SK-N-SH (cell line): ENCODE data around the gene CATSPERB. TPM values are rescaled to one million over a fixed set of nuclear protein-coding genes. Genes with fewer than 3 reads are reported as not detected.
"Not testable (repeated sequence)": the region's sequence is repeated elsewhere in the genome, so short reads cannot be mapped to it uniquely, and the experiment has no call there.

Experiments used
- CTCF ChIA-PET: fragments of 300-600, 350-600 bp; formaldehyde crosslinking; extraction: SDS; loops from one replicate; lab custom pipeline; 2021; lab: Yijun Ruan, JAX
- POLR2A ChIA-PET: fragments of 350-600 bp; sonication (Branson Sonifier 250); formaldehyde crosslinking; extraction: SDS; loops from one replicate; lab custom pipeline; 2020; ENCODE audit warnings: antibody characterized with exemption, inconsistent platforms; lab: Yijun Ruan, JAX
- DNase-seq: peaks from one replicate; pipeline ENCODE4 v3.0.0; 2012
- H2AFZ ChIP-seq: fragments of 200-600 bp; sonication (generic); 2 replicates; pipeline ENCODE4 v1.8.1; 2016; ENCODE audit warnings: antibody characterized with exemption, mild to moderate bottlenecking, low read depth
- H3F3A ChIP-seq: fragments of 200-600 bp; sonication (generic); replicated peaks from 2 replicates; pipeline ENCODE3; 2016; ENCODE audit warnings: antibody characterized with exemption, mild to moderate bottlenecking; ENCODE audit not compliant: insufficient read depth
- H3K27ac ChIP-seq, 2 experiments: fragments of 200-500 bp in 1 of 2; fragments of 200-600 bp in 1 of 2; sonication (Bioruptor generic) in 1 of 2; sonication (generic), shearing (Covaris generic) in 1 of 2; 2 replicates each; pipeline versions ENCODE4 v1.5.1 to v1.6.1; 2014 to 2016; ENCODE audit warnings: low read depth in 2 of 2, inconsistent platforms in 1 of 2, low read length in 1 of 2, mild to moderate bottlenecking in 1 of 2, mixed read lengths in 1 of 2
- H3K27me3 ChIP-seq: fragments of 200-600 bp; sonication (generic), shearing (Covaris generic); 2 replicates; pipeline ENCODE4 v1.6.1; 2016; ENCODE audit warnings: mixed run types; ENCODE audit not compliant: insufficient read depth
- H3K36me3 ChIP-seq, 2 experiments: fragments of 200-500 bp in 1 of 2; fragments of 200-600 bp in 1 of 2; sonication (Bioruptor generic) in 1 of 2; sonication (generic) in 1 of 2; replicated peaks in 1 of 2; 2 replicates each; pipeline versions ENCODE3 to v1.5.1; 2014 to 2016; ENCODE audit warnings: low read length in 1 of 2, mild to moderate bottlenecking in 1 of 2; ENCODE audit not compliant: insufficient read depth in 2 of 2, control insufficient read depth in 1 of 2
- H3K4me1 ChIP-seq, 2 experiments: fragments of 200-500 bp in 1 of 2; fragments of 200-600 bp in 1 of 2; sonication (Bioruptor generic) in 1 of 2; sonication (generic), shearing (Covaris generic) in 1 of 2; 2 replicates each; pipeline versions ENCODE4 v1.5.1 to v1.6.1; 2014 to 2016; ENCODE audit warnings: low read depth in 1 of 2, low read length in 1 of 2, mixed run types in 1 of 2; ENCODE audit not compliant: insufficient read depth in 2 of 2, control insufficient read depth in 1 of 2
- H3K4me2 ChIP-seq: fragments of 200-600 bp; sonication (generic), shearing (Covaris generic); 2 replicates; pipeline ENCODE4 v1.6.1; 2017; ENCODE audit warnings: mixed run types
- H3K4me3 ChIP-seq, 2 experiments: fragments of 200-500 bp in 1 of 2; fragments of 200-600 bp in 1 of 2; sonication (Bioruptor generic) in 1 of 2; sonication (generic), shearing (Covaris generic) in 1 of 2; 2 replicates each; pipeline versions ENCODE4 v1.5.1 to v1.8.1; 2014 to 2016; ENCODE audit warnings: low read depth in 2 of 2, inconsistent platforms in 1 of 2, low read length in 1 of 2, mild to moderate bottlenecking in 1 of 2, mixed read lengths in 1 of 2, moderate library complexity in 1 of 2
- H3K79me2 ChIP-seq: fragments of 200-600 bp; sonication (generic); 2 replicates; pipeline ENCODE4 v1.8.1; 2017; ENCODE audit warnings: mild to moderate bottlenecking; ENCODE audit not compliant: insufficient read depth
- H3K9ac ChIP-seq: fragments of 200-600 bp; sonication (generic); 2 replicates; pipeline ENCODE4 v1.6.1; 2017; ENCODE audit warnings: mixed run types
- H3K9me2 ChIP-seq: fragments of 200-600 bp; sonication (generic); 2 replicates; pipeline ENCODE4 v1.6.1; 2017; ENCODE audit warnings: mixed run types
- H3K9me3 ChIP-seq: fragments of 200-600 bp; sonication (generic); 2 replicates; pipeline ENCODE4 v1.6.1; 2017; ENCODE audit warnings: mixed run types, mild to moderate bottlenecking, moderate library complexity
- H4K20me1 ChIP-seq: fragments of 200-600 bp; sonication (generic); 2 replicates; pipeline ENCODE4 v1.6.1; 2017; ENCODE audit warnings: mild to moderate bottlenecking, mixed run types; ENCODE audit not compliant: insufficient read depth
- ELF1 ChIP-seq: IDR thresholded peaks from 2 replicates; pipeline ENCODE4 v1.4.0; 2012
- EP300 ChIP-seq, 2 experiments: IDR thresholded peaks; 2 replicates each; pipeline versions ENCODE4 v1.4.0 to v1.6.1; 2012; ENCODE audit warnings: borderline replicate concordance in 1 of 2, low read depth in 1 of 2, low read length in 1 of 2
- EZH2phosphoT487 ChIP-seq: fragments of 200-600 bp; sonication (generic); IDR thresholded peaks from 2 replicates; pipeline ENCODE4 v1.6.1; 2017; ENCODE audit warnings: low read depth, mixed run types, mild to moderate bottlenecking, antibody characterized with exemption, moderate library complexity, borderline replicate concordance
- FOXJ3 ChIP-seq: sonication (generic); formaldehyde crosslinking; IDR thresholded peaks from 2 replicates; pipeline ENCODE4 v1.5.1; 2020; ENCODE audit warnings: mild to moderate bottlenecking, missing genetic modification reagents
- FOXM1 ChIP-seq: IDR thresholded peaks from 2 replicates; pipeline ENCODE4 v1.4.0; 2012; ENCODE audit warnings: low read depth, mild to moderate bottlenecking
- GATA2 ChIP-seq: sonication (generic); formaldehyde crosslinking; IDR thresholded peaks from 2 replicates; pipeline ENCODE4 v1.5.0; 2020; ENCODE audit warnings: mild to moderate bottlenecking, missing genetic modification reagents
- JUND ChIP-seq: IDR thresholded peaks from 2 replicates; pipeline ENCODE4 v1.4.0; 2012
- MEF2A ChIP-seq: IDR thresholded peaks from 2 replicates; pipeline ENCODE4 v1.4.0; 2012; ENCODE audit warnings: low read depth, borderline replicate concordance
- RAD21 ChIP-seq: IDR thresholded peaks from 2 replicates; pipeline ENCODE4 v1.6.1; 2012; ENCODE audit warnings: mild to moderate bottlenecking, low read length
- REST ChIP-seq: IDR thresholded peaks from 2 replicates; pipeline ENCODE4 v1.6.1; 2012; ENCODE audit warnings: mild to moderate bottlenecking, low read depth, low read length, moderate library complexity
- RXRA ChIP-seq: IDR thresholded peaks from 2 replicates; pipeline ENCODE4 v1.4.0; 2012; ENCODE audit warnings: low read depth, mild to moderate bottlenecking, borderline replicate concordance
- SIN3A ChIP-seq: IDR thresholded peaks from 2 replicates; pipeline ENCODE4 v1.6.1; 2012; ENCODE audit warnings: low read depth, mild to moderate bottlenecking, low read length, moderate library complexity, borderline replicate concordance
- TCF12 ChIP-seq: IDR thresholded peaks from 2 replicates; pipeline ENCODE4 v1.4.0; 2012
- USF1 ChIP-seq: IDR thresholded peaks from 2 replicates; pipeline ENCODE4 v1.4.0; 2012; ENCODE audit warnings: low read depth, borderline replicate concordance
- USF2 ChIP-seq: fragments of 150-350 bp; IDR thresholded peaks from 2 replicates; pipeline ENCODE4 v1.6.1; 2017; ENCODE audit warnings: antibody characterized with exemption, low read length, low read depth, borderline replicate concordance
- ZBTB33 ChIP-seq: IDR thresholded peaks from 2 replicates; pipeline ENCODE4 v1.4.0; 2012; ENCODE audit warnings: low read depth, borderline replicate concordance
- WGBS: methylation state at CpG from one replicate; pipeline ENCODE4 v1.1.6; 2017; ENCODE audit warnings: low lambda C conversion rate; 5-methylcytosine and 5-hydroxymethylcytosine counted together
- polyA plus RNA-seq, 3 experiments: library from polyadenylated mRNA; depleted of rRNA; stranded (reverse); fragments of >200 nt; gene quantifications; 2 replicates each; pipeline ENCODE4 v1.2.3, GENCODE V29; 2012

The CATSPERB gene
- polyA plus RNA-seq, 1 of the 3 experiments (the other 2 are of a cell fraction) = 0.08 TPM

- H3F3A ChIP-seq = peaks cover 8% of the 10 kb centered on the region
- ChIA-PET POLR2A (interaction anchor here (0.6 kb wide), 1 partner anchor 854 kb away, joined by 3 read pairs; no protein-coding TSS in a partner anchor), CTCF (no interaction called here)
- H3K4me2 ChIP-seq = no peak overlapping the region
- 14% methylated on average over 3 of the region's 3 CpGs for WGBS
- H2AFZ ChIP-seq = no peak overlapping the region
- no peaks in the 10 kb centered on the region for H3K9me2 ChIP-seq
- TF ChIP-seq TCF12 = no peak
- no peak for TF ChIP-seq RXRA
- TF ChIP-seq MEF2A = no peak
- no peak for TF ChIP-seq GATA2 (CRISPR knock-in tag)
- no peak for TF ChIP-seq FOXM1
- no peak for TF ChIP-seq USF1
- TF ChIP-seq JUND = no peak
- TF ChIP-seq EP300 (IDR thresholded peaks at IDR 0.05; ENCODE audit: borderline replicate concordance in 1 of 2, low read depth in 1 of 2, low read length in 1 of 2) = no peak
- no peaks in the 10 kb centered on the region for H3K27me3 ChIP-seq
- H3K79me2 ChIP-seq = no peaks in the 10 kb centered on the region
- DNase-seq = no peak
- H3K4me1 ChIP-seq = peaks cover 0 to 7% of the 10 kb centered on the region in 2 experiments; a peak in 1 of 4 replicates
- H3K9ac ChIP-seq = no peak overlapping the region
- H3K27ac ChIP-seq = no peak overlapping the region
- H3K36me3 ChIP-seq = no peaks in the 10 kb centered on the region
- no peaks in the 10 kb centered on the region for H3K9me3 ChIP-seq
- no peaks in the 10 kb centered on the region for H4K20me1 ChIP-seq
- no peak overlapping the region for H3K4me3 ChIP-seq
Observed at GRCh38 chr14:91606851-91607250, 125.0 kb downstream of the CATSPERB start.

GRCh38 chr14:91604611-91605010 is 127.3 kb downstream of the CATSPERB start:
- H3F3A ChIP-seq, H3K36me3 ChIP-seq, POLR2A ChIA-PET, H3K79me2 ChIP-seq, H3K9me3 ChIP-seq, DNase-seq, H3K4me3 ChIP-seq, H3K27ac ChIP-seq, CTCF ChIA-PET, H3K9ac ChIP-seq, H3K9me2 ChIP-seq, H3K27me3 ChIP-seq, H4K20me1 ChIP-seq: not testable (repeated sequence)
- 0% methylated on average over 1 of the region's 1 CpG for WGBS
- peak overlapping the region; percentile 68; the same call in 1 of the 2 replicates for H2AFZ ChIP-seq
- H3K4me2 ChIP-seq = 0 out of 2 replicates have a peak overlapping the region, but pooled peaks have one; percentile 58
- peaks cover 0 to 11% of the 10 kb centered on the region in 2 experiments; a peak in 1 of 4 replicates for H3K4me1 ChIP-seq

GRCh38 chr14:91599994-91600393 is 131.9 kb downstream of the CATSPERB start:
- Histone ChIP-seq H3F3A (no peaks in the 10 kb centered on the region), H2AFZ (no peak overlapping the region), H3K4me3 (no peak overlapping the region), H3K9me2 (no peaks in the 10 kb centered on the region), H3K9ac (no peak overlapping the region), H4K20me1 (no peaks in the 10 kb centered on the region), H3K79me2 (no peaks in the 10 kb centered on the region), H3K36me3 (no peaks in the 10 kb centered on the region), H3K9me3 (no peaks in the 10 kb centered on the region), H3K4me2 (no peak overlapping the region; the same call in 1 of the 2 replicates), H3K27ac (no peak overlapping the region), H3K4me1 (peaks cover 0 to 9% of the 10 kb centered on the region in 2 experiments; a peak in 1 of 4 replicates), H3K27me3 (no peaks in the 10 kb centered on the region)
- CTCF ChIA-PET = no interaction called here
- WGBS = 4% methylated on average over 4 of the region's 4 CpGs
- DNase-seq = no peak
- POLR2A ChIA-PET = no interaction called here
- TF ChIP-seq JUND (no peak), FOXJ3 (CRISPR knock-in tag) (no peak), ZBTB33 (no peak), RAD21 (no peak), REST (no peak), EZH2phosphoT487 (no peak), ELF1 (no peak), SIN3A (no peak), USF2 (no peak)
